GM06990 (cell line): ENCODE results near the gene SMOC2.

ENCODE experiments used
- DNase-seq: peaks from one replicate; pipeline ENCODE4 v3.0.0-alpha.2; 2011; ENCODE audit not compliant: insufficient read length; ENCODE audit errors: extremely low read depth
- H3K27me3 ChIP-seq: replicated peaks from 2 replicates; pipeline ENCODE4 v1.6.0; 2011; ENCODE audit warnings: low read length; ENCODE audit not compliant: control insufficient read depth, insufficient read depth
- H3K36me3 ChIP-seq: 2 replicates; pipeline ENCODE4 v1.5.1; 2011; ENCODE audit warnings: low read length; ENCODE audit not compliant: control insufficient read depth, insufficient read depth
- H3K4me3 ChIP-seq: replicated peaks from 2 replicates; pipeline ENCODE4 v1.5.1; 2011; ENCODE audit warnings: low read depth, mild to moderate bottlenecking, control low read depth, low read length
- CTCF ChIP-seq: IDR thresholded peaks from 2 replicates; pipeline ENCODE4 v1.5.1; 2011; ENCODE audit warnings: low read length, control low read depth, mild to moderate bottlenecking, inconsistent platforms; ENCODE audit not compliant: insufficient read depth, poor library complexity, severe bottlenecking

Gene SMOC2

GRCh38 chr6:168648240-168649125 is 207.5 kb downstream of the SMOC2 start:
- H3K4me3 ChIP-seq, result no peak overlapping the region
- no peak for TF ChIP-seq CTCF
- H3K27me3 ChIP-seq, result no peaks in the 10 kb centered on the region
- no peak for DNase-seq
- no peaks in the 10 kb centered on the region for H3K36me3 ChIP-seq

GRCh38 chr6:168649209-168649608 is 208.2 kb downstream of the SMOC2 start:
- no peak for DNase-seq
- no peaks in the 10 kb centered on the region for H3K27me3 ChIP-seq
- H3K4me3 ChIP-seq, result no peak overlapping the region
- no peaks in the 10 kb centered on the region for H3K36me3 ChIP-seq
- TF ChIP-seq CTCF, result no peak

- Histone ChIP-seq H3K27me3 (no peaks in the 10 kb centered on the region), H3K4me3 (no peak overlapping the region), H3K36me3 (no peaks in the 10 kb centered on the region)
- no peak for DNase-seq
- no peak for TF ChIP-seq CTCF
Measured at GRCh38 chr6:168650671-168651111, 209.7 kb downstream of the SMOC2 start.

GRCh38 chr6:168655462-168656152 is 214.6 kb downstream of the SMOC2 start:
- Histone ChIP-seq H3K27me3 (no peaks in the 10 kb centered on the region), H3K36me3 (no peaks in the 10 kb centered on the region), H3K4me3 (no peak overlapping the region)
- TF ChIP-seq CTCF, result no peak
- no peak for DNase-seq

- TF ChIP-seq CTCF, result no peak
- DNase-seq, result no peak
- H3K4me3 ChIP-seq, result no peak overlapping the region
- no peaks in the 10 kb centered on the region for H3K36me3 ChIP-seq
- no peaks in the 10 kb centered on the region for H3K27me3 ChIP-seq
Measured at GRCh38 chr6:168658059-168658458, 217.1 kb downstream of the SMOC2 start.
